Right lobe of liver (tissue), 6 donors: Measurements from ENCODE around the gene TWIST2. TPM values are rescaled to one million over a fixed set of nuclear protein-coding genes. Genes with fewer than 3 reads are reported as not detected.

Source experiments
- ATAC-seq, 4 donors: fragments of 200-7000 bp; cut with Tn5 transposase; one replicate each; pipeline ENCODE4 v1.9.1; 2020; ENCODE audit warnings: mild to moderate bottlenecking in 4 of 4, moderate library complexity in 4 of 4
- DNase-seq, 3 donors: peaks; one replicate each; pipeline ENCODE4 v3.0.0-alpha.2; 2020
- H3K27ac ChIP-seq, 3 donors: fragments of 200-600 bp; one replicate each; pipeline ENCODE4 v1.8.0; 2022
- H3K27me3 ChIP-seq, 2 donors: fragments of 200-600 bp; one replicate each; pipeline ENCODE4 v1.8.0; 2022
- H3K36me3 ChIP-seq, 4 donors: fragments of 200-600 bp; sonication (generic) in 1 of 4; one replicate each; pipeline versions ENCODE4 v1.5.1 to v1.8.0; 2017 to 2022; ENCODE audit warnings: control low read depth in 1 of 4
- H3K4me1 ChIP-seq, 4 donors: fragments of 200-600 bp; sonication (generic) in 1 of 4; one replicate each; pipeline versions ENCODE4 v1.5.1 to v1.8.0; 2017 to 2022; ENCODE audit warnings: control low read depth in 1 of 4
- H3K4me3 ChIP-seq, 3 donors: fragments of 200-600 bp; one replicate each; pipeline ENCODE4 v1.8.0; 2022
- H3K9me3 ChIP-seq, 4 donors: fragments of 200-600 bp; sonication (generic) in 1 of 4; one replicate each; pipeline versions ENCODE4 v1.5.1 to v1.8.0; 2017 to 2022; ENCODE audit warnings: control low read depth in 1 of 4
- CTCF ChIP-seq, 4 donors: fragments of 200-600 bp in 3 of 4; fragments of 450-650 bp in 1 of 4; IDR thresholded peaks; one replicate each; pipeline versions ENCODE4 v1.5.1 to v1.8.0; 2016 to 2022; ENCODE audit warnings: antibody characterized with exemption in 4 of 4, mild to moderate bottlenecking in 2 of 4
- POLR2A ChIP-seq: fragments of 450-650 bp; IDR thresholded peaks from one replicate; pipeline ENCODE4 v1.6.1; 2017; ENCODE audit warnings: antibody characterized with exemption, mild to moderate bottlenecking
- WGBS: methylation state at CpG from one replicate; pipeline ENCODE4 v1.1.6; 2018; ENCODE audit warnings: low coverage, low lambda C conversion rate; ENCODE audit not compliant: insufficient coverage; ENCODE audit errors: missing lambda C conversion rate; 5-methylcytosine and 5-hydroxymethylcytosine counted together
- intact Hi-C, 2 donors: fragments of 100-400 bp; cut with DNase I; formaldehyde crosslinking; loops; one replicate each; pipeline versions ENCODE4 v1.11.2 to v1.14.1; 2022
- total RNA-seq, 6 experiments: library from RNA; depleted of rRNA in 2 of 6; stranded (reverse); fragments of >200 nt in 2 of 6; fragmentation: NEBNext Ultra II Directional in 3 of 6; extraction: Animal tissue kit (Norgen Biotek cat#: 25700) in 3 of 6; gene quantifications; one replicate each; pipeline versions ENCODE4 v1.1.0 to v1.2.4, GENCODE V29; 2016 to 2023
- donor health status: DM: no; HTN: yes; CAD: no.
- donor health status: DM: no; HTN: no; CAD: no.
- donor health status: DM: no; HTN: no; CAD: no.
- donor health status: DM: no; HTN: yes; CAD: no.
- donor health status: DM: no; HTN: yes; CAD: no.

TWIST2 gene
- total RNA-seq, 6 experiments from 2014 or later, result 0.15 to 0.56 (median 0.18) TPM; not detected in 3

GRCh38 chr2:238947920-238948710 lies 100.2 kb downstream of the TWIST2 start:
- Histone ChIP-seq H3K9me3 (no peaks in the 10 kb centered on the region), H3K4me3 (no peak overlapping the region), H3K27ac (no peak overlapping the region), H3K36me3 (no peaks in the 10 kb centered on the region), H3K4me1 (no peaks in the 10 kb centered on the region), H3K27me3 (no peaks in the 10 kb centered on the region)
- TF ChIP-seq CTCF (IDR thresholded peaks at IDR 0.05), result no peak
- TF ChIP-seq POLR2A, result no peak
- ATAC-seq, result peak in 1 of 4 donors; percentile 13
- WGBS, result 54% methylated on average over 6 of the region's 10 CpGs
- intact Hi-C loops, result no loop called here
- DNase-seq, result peak in 2 of 3 donors; percentile 32 to 36

- ATAC-seq (no peak), DNase-seq (no peak)
- H3K4me1 ChIP-seq, result no peaks in the 10 kb centered on the region
- no peak overlapping the region for H3K4me3 ChIP-seq
- no peaks in the 10 kb centered on the region for H3K9me3 ChIP-seq
- H3K27ac ChIP-seq, result no peak overlapping the region
- H3K27me3 ChIP-seq, result peaks cover 0 to 1% of the 10 kb centered on the region in 2 donors
- no peak for TF ChIP-seq POLR2A
- TF ChIP-seq CTCF (IDR thresholded peaks at IDR 0.05), result no peak
- WGBS, result 19% methylated on average over 2 of the region's 7 CpGs
- no peaks in the 10 kb centered on the region for H3K36me3 ChIP-seq
- intact Hi-C loops, result no loop called here
Observed at GRCh38 chr2:238948765-238949641, 101.1 kb downstream of the TWIST2 start.

GRCh38 chr2:238949710-238950345 lies 101.9 kb downstream of the TWIST2 start:
- Histone ChIP-seq H3K36me3 (no peaks in the 10 kb centered on the region), H3K27ac (no peak overlapping the region), H3K4me3 (no peak overlapping the region), H3K4me1 (no peaks in the 10 kb centered on the region), H3K9me3 (no peaks in the 10 kb centered on the region), H3K27me3 (peaks cover 0 to 3% of the 10 kb centered on the region in 2 donors)
- intact Hi-C loops, result no loop called here
- WGBS, result 72% methylated on average over 6 of the region's 10 CpGs
- no peak for TF ChIP-seq CTCF (IDR thresholded peaks at IDR 0.05)
- no peak for TF ChIP-seq POLR2A
- DNase-seq (peak in 1 of 3 donors; percentile 28), ATAC-seq (no peak)

GRCh38 chr2:238950551-238950950 lies 102.7 kb downstream of the TWIST2 start:
- TF ChIP-seq CTCF (IDR thresholded peaks at IDR 0.05), result no peak
- TF ChIP-seq POLR2A, result no peak
- WGBS, result 93% methylated on average over 3 of the region's 13 CpGs
- no peak overlapping the region for H3K4me3 ChIP-seq
- no peak for ATAC-seq
- no peak overlapping the region for H3K27ac ChIP-seq
- DNase-seq, result peak in 1 of 3 donors; percentile 32
- intact Hi-C loops, result no loop called here
- H3K9me3 ChIP-seq, result no peaks in the 10 kb centered on the region
- H3K4me1 ChIP-seq, result no peaks in the 10 kb centered on the region
- peaks cover 0 to 3% of the 10 kb centered on the region in 2 donors for H3K27me3 ChIP-seq
- no peaks in the 10 kb centered on the region for H3K36me3 ChIP-seq
